Prostate gland (tissue), 2 donors: ENCODE measurements around the gene IGSF9.

Experiments used
- POLR2A ChIP-seq: fragments of 450-650 bp; IDR thresholded peaks from one replicate; pipeline ENCODE4 v1.6.1; 2016; ENCODE audit warnings: antibody characterized with exemption, mild to moderate bottlenecking
- TF ChIP-seq, protein P1 (sequence below), 4 experiments: fragments of 200-600 bp in 2 of 4; fragments of 450-650 bp in 2 of 4; sonication (generic) in 2 of 4; IDR thresholded peaks; 1 replicate in 3 of 4; 2 replicates in 1 of 4; pipeline ENCODE4 v1.5.1; 2016 to 2019; ENCODE audit warnings: antibody characterized with exemption in 4 of 4, mild to moderate bottlenecking in 2 of 4, moderate library complexity in 2 of 4

DNA sequence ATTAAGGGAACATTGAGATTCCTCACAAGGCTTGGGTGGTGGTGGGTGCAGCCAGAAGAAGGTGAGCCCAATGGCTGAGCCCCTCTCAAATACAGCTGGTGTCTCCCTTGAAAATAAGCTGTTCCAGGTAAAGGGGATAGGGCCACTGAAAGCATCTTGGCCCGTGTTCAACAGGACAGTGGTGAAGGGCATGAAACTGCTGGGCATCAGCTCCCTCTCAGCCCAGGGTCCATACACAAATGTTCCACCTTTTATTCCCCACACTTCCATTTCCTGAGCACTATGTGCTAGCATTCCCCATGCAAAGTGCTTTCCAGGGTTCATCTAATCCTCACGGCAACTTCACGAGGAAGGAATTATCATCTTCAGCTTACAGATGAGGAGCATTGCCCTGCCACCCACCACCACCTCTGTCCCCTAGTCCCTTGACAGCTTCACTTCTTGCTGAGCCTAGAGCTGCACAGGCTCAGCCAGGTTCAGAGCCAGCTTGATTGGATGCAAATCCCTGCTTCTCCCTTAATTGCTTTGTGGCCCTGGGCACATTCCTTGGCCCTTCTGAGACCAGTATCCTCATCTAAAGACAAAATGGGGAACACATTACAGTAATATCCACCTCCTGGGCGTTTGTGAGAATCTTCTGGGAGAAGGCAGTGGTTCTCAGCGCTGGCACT is 29.7 kb downstream of the IGSF9 start:
- TF ChIP-seq, protein P1, sequence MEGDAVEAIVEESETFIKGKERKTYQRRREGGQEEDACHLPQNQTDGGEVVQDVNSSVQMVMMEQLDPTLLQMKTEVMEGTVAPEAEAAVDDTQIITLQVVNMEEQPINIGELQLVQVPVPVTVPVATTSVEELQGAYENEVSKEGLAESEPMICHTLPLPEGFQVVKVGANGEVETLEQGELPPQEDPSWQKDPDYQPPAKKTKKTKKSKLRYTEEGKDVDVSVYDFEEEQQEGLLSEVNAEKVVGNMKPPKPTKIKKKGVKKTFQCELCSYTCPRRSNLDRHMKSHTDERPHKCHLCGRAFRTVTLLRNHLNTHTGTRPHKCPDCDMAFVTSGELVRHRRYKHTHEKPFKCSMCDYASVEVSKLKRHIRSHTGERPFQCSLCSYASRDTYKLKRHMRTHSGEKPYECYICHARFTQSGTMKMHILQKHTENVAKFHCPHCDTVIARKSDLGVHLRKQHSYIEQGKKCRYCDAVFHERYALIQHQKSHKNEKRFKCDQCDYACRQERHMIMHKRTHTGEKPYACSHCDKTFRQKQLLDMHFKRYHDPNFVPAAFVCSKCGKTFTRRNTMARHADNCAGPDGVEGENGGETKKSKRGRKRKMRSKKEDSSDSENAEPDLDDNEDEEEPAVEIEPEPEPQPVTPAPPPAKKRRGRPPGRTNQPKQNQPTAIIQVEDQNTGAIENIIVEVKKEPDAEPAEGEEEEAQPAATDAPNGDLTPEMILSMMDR (IDR thresholded peaks at IDR 0.05) = no peak
- no peak for TF ChIP-seq POLR2A
